IMR-90 (cell line): ENCODE data around the gene ACAA2.

Experiments
- BHLHE40 ChIP-seq: fragments of 150-350 bp; IDR thresholded peaks from 2 replicates; pipeline ENCODE4 v1.6.1; 2016; ENCODE audit warnings: mild to moderate bottlenecking, low read depth, low read length
- CEBPB ChIP-seq: IDR thresholded peaks from 2 replicates; pipeline ENCODE4 v1.6.1; 2012; ENCODE audit warnings: low read depth, low read length, improper control_type of control experiment
- CHD1 ChIP-seq: IDR thresholded peaks from 2 replicates; pipeline ENCODE4 v1.6.1; 2012; ENCODE audit warnings: low read depth, low read length, improper control_type of control experiment
- CTCF ChIP-seq: conservative IDR thresholded peaks from 2 replicates; pipeline ENCODE4 v1.5.1; 2012; ENCODE audit warnings: mild to moderate bottlenecking, low read depth, low read length, improper control_type of control experiment
- MAFK ChIP-seq: IDR thresholded peaks from 2 replicates; pipeline ENCODE4 v1.6.1; 2012; ENCODE audit warnings: low read depth, low read length, improper control_type of control experiment
- MXI1 ChIP-seq: IDR thresholded peaks from 2 replicates; pipeline ENCODE4 v1.6.1; 2012; ENCODE audit warnings: low read depth, mild to moderate bottlenecking, low read length, moderate library complexity, borderline replicate concordance
- POLR2A ChIP-seq: IDR thresholded peaks from 2 replicates; pipeline ENCODE4 v1.6.1; 2012; ENCODE audit warnings: mild to moderate bottlenecking, low read depth, low read length
- RAD21 ChIP-seq: IDR thresholded peaks from 2 replicates; pipeline ENCODE4 v1.6.1; 2012; ENCODE audit warnings: low read length, improper control_type of control experiment
- RCOR1 ChIP-seq: IDR thresholded peaks from 2 replicates; pipeline ENCODE4 v1.6.1; 2012; ENCODE audit warnings: mild to moderate bottlenecking, low read length, improper control_type of control experiment; ENCODE audit not compliant: insufficient replicate concordance
- SMC3 ChIP-seq: fragments of 150-350 bp; IDR thresholded peaks from 2 replicates; pipeline ENCODE4 v1.6.1; 2016; ENCODE audit warnings: low read depth, mild to moderate bottlenecking, antibody characterized with exemption, low read length, moderate library complexity

- TF ChIP-seq CTCF = no peak
- no peak for TF ChIP-seq MXI1
- TF ChIP-seq POLR2A = no peak
- no peak for TF ChIP-seq CHD1
- TF ChIP-seq CEBPB = no peak
- no peak for TF ChIP-seq RCOR1
- TF ChIP-seq BHLHE40 = no peak
- TF ChIP-seq RAD21 = no peak
- no peak for TF ChIP-seq SMC3
- no peak for TF ChIP-seq MAFK
Observed at GRCh38 chr18:49733321-49733720, 80.0 kb downstream of the ACAA2 start.
